HG03039 (cell line): Measurements from ENCODE around the gene GNPNAT1.
"Not testable (repeated sequence)": the region's sequence is repeated elsewhere in the genome, so short reads cannot be mapped to it uniquely, and the experiment has no call there.

Source experiments
- ATAC-seq: cut with Tn5 transposase; IDR thresholded peaks from one replicate; pipeline ENCODE4 v1.9.1; 2021; ENCODE audit warnings: mild to moderate bottlenecking, moderate library complexity; ENCODE audit not compliant: unreplicated experiment

GNPNAT1 gene

DNA sequence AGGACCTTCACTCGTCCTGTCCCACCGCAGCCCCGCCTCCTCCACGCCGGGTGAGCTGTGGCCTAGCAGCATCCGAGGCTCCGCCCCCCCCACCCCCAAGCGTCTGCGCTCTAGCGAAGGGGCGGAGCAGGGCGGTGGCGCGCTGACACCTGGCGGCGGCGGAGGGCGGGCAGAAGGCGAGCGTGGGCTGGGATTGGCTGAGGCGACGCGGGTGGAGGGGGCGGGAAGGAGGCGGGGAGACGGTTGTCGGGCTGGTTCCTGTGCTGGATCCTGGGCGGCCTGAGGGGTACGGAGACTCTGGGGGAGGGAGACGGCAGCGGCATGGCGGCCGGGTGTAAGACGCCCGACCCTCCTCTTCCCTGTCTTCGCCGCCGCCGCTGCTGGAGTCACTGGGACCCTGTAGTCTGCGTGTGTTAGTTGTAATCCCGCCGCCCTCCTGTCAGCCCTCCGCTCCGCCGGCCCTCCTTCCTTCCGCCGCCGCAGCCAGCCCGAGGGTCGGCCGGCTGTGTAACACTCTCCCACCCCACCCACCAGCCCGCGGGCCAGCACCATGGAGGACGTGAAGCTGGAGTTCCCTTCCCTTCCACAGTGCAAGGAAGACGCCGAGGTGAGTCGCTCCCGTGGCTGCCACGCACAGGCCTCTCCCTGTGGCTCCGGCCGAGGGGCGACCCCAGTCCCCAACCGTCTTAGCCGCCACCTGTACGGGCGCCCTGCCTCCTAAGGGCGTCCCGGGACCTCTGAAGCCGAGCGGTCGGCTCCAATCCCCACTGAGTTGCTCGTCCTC, 61.3 kb downstream of the GNPNAT1 start, which contains the start of gene STYX:
TSS of gene STYX (plus strand) at position 242 of the 784 bp plus-strand sequence. CDS start at position 551, 309 bp downstream.
- peak; percentile 95 for ATAC-seq

GRCh38 chr14:52729585-52729924, 61.9 kb downstream of the GNPNAT1 start:
- no peak for ATAC-seq

- ATAC-seq: not testable (repeated sequence)
Observed at GRCh38 chr14:52729035-52729434, 62.4 kb downstream of the GNPNAT1 start.

GRCh38 chr14:52727509-52727908, 63.9 kb downstream of the GNPNAT1 start:
- ATAC-seq: not testable (repeated sequence)
